ENCODE measurements around the gene ATG4D. TPM values are rescaled to one million over a fixed set of nuclear protein-coding genes. Genes with fewer than 3 reads are reported as not detected.

ATG4D gene
- polyA plus RNA-seq (ENCODE audit: insufficient read length in 3 of 3) = 10 to 100 TPM; 27.3 to 33.3 (median 29.8) TPM

GRCh38 chr19:10543420-10544241 is at the start of gene ATG4D:
ATG4D (plus strand) TSS chr19:10543904; CDS start chr19:10544091, 187 bp downstream.
- no peak for DNase-seq (ENCODE audit: low read depth in 3 of 3, low spot score in 2 of 3)

DNA sequence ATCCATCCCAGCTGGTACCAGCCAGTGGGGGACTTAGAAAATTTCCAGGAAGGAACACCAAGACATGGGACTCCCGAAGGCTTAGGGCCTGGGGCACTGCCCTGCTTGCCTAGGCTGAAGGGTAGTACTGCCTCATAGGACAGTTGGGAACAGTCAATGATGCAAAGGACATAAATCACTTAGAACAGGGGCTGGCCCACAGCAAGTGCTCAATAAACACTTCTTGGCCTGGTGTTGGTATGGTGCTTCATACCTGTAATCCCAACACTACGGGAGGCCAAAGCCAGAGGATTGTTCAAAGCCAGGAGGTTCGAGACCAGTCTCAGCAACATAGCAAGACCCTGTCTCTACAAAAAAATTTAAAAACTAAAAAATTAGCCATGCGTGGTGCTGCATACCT is 46.3 kb upstream of the ATG4D start:
- DNase-seq (ENCODE audit: low read depth in 3 of 3, low spot score in 2 of 3) = no peak

GRCh38 chr19:10499550-10500246 is 44.0 kb upstream of the ATG4D start:
- DNase-seq (ENCODE audit: low read depth in 3 of 3, low spot score in 2 of 3) = no peak

DNA sequence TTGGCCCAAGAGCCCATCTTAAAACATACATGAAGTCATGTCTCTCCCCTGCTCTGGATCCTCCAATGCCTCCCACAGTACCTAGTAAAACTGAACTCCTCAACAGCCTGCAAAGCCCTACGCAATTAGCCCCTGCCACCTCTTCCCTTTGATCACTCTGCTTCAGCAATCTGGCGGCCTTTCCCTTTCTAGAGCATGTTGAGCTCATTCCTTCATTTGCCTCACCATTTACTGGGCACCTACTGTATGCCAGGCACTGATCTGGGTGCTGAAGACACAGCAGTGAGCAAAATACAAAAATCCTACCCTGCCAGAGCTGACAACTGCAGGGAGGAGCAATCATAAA is 43.5 kb upstream of the ATG4D start:
- DNase-seq (ENCODE audit: low read depth in 3 of 3, low spot score in 2 of 3) = no peak

- DNase-seq (ENCODE audit: low read depth in 3 of 3, low spot score in 2 of 3) = no peak
Measured at GRCh38 chr19:10501971-10502523, 41.7 kb upstream of the ATG4D start.

GRCh38 chr19:10502524-10503001 is 41.1 kb upstream of the ATG4D start:
- peak in 2 of 3 donors; percentile 81 to 86 for DNase-seq (ENCODE audit: low read depth in 3 of 3, low spot score in 2 of 3)

GRCh38 chr19:10503002-10503789 is 40.5 kb upstream of the ATG4D start, which contains the start of gene KEAP1:
KEAP1 (minus strand) TSS chr19:10503356; CDS start chr19:10500033, 3,323 bp downstream.
- DNase-seq (ENCODE audit: low read depth in 3 of 3, low spot score in 2 of 3) = no peak

DNA sequence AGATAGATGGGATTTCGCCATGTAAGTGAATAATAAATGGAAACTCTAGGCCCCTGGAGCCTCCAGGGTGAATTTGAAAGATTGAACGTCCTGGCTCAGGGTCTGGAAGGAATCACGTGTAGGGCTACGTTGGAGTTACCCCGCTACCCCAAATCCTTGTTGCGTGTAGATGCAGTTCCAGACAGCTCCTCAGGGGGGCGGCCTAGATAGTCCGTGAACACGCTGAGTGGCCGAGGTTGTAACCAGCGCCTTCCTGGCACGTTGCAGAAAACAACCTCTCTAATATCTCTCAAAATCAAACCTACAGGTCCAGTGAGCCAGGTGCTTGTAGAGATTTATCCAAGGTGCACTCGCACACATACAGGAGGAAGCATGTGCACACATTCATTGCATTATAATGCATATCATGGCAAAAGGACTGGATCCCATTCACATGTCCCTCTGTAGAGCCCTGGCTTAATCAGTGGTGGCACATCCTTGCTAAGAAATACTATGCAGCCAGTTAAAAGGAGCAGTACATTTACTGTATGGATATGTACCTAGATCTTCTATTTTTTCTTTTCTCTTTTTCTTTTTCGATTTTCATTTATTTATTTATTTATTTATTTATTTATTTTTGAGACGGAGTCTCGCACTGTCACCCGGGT is 38.0 kb upstream of the ATG4D start:
- DNase-seq (ENCODE audit: low read depth in 3 of 3, low spot score in 2 of 3) = no peak

- DNase-seq (ENCODE audit: low read depth in 3 of 3, low spot score in 2 of 3) = no peak
Measured at GRCh38 chr19:10508036-10508435, 35.7 kb upstream of the ATG4D start.

GRCh38 chr19:10508707-10509106 is 35.0 kb upstream of the ATG4D start:
- DNase-seq (ENCODE audit: low read depth in 3 of 3, low spot score in 2 of 3) = no peak

- no peak for DNase-seq (ENCODE audit: low read depth in 3 of 3, low spot score in 2 of 3)
Measured at GRCh38 chr19:10510301-10510802, 33.4 kb upstream of the ATG4D start.

- no peak for DNase-seq (ENCODE audit: low read depth in 3 of 3, low spot score in 2 of 3)
Measured at GRCh38 chr19:10513223-10513622, 30.5 kb upstream of the ATG4D start.

- no peak for DNase-seq (ENCODE audit: low read depth in 3 of 3, low spot score in 2 of 3)
Measured at GRCh38 chr19:10514211-10515145, 29.2 kb upstream of the ATG4D start.

DNA sequence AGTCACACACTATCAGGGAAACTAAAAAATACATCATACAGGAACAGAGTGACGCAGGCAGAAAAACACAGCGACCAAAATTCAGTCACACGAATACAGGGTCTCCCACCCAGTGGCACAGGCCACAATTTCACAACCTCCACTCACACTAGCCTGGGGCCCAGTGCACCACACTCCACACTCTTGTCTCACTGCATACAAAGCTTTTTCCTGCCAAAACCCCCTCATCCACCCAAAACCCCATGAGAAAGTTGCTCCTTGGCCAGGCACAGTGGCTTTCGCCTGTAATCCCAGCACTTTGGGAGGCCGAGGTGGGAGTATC is 27.7 kb upstream of the ATG4D start:
- no peak for DNase-seq (ENCODE audit: low read depth in 3 of 3, low spot score in 2 of 3)

DNA sequence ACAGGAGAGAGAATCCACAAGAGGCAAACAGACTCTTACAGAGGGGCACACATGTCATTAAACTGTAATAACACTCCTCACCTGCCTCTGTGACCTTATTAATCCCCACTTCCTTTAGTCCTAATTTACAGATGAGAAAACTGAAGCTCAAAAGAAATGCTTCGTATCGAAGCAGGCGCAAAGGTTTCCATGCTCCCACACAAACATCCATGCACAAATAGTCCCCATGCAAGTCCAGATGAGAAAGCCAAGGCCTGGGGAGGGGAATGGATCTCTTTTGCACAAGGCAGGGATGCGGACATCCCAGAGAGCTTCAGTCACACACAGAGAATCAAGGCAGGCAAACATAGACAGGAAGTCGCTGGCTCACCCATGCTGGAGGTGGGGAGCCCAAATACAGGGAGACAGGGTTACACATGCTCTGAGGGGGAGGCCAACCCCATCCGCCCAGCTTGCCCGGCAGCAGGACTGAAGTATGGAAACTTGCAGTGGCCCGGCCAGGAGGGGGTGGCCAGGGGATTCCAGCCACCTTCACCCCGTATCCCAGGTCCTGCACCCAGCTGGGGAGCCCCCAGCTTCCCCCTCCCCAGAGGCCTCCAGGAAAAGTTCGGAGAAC is 26.9 kb upstream of the ATG4D start:
- DNase-seq (ENCODE audit: low read depth in 3 of 3, low spot score in 2 of 3) = no peak

DNA sequence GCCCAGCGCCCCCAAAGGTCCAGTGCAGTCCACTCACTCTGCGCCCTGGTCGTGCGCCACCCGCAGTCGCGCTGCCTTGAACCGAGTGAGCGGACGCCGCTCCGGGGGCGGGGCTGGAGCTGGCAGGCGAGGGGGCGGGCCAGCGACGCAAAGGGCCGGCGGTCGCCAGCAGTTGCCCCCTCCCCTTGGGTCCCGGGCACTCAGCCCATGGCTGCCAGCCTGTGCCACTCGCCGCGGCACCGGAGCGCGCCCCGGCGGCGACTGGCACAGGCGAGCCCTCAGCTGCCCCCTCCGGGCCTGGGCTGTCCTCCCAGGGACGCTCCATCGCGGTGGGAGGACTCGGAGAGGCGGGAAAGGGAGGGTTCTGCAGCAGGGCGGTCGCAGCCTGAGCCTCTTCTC is 26.3 kb upstream of the ATG4D start, which contains the start of gene S1PR5:
Gene S1PR5, minus strand, starts transcription at position 87 of the 399 bp plus-strand sequence. CDS start 2,436 bp downstream, outside the sequence.
- no peak for DNase-seq (ENCODE audit: low read depth in 3 of 3, low spot score in 2 of 3)

- DNase-seq (ENCODE audit: low read depth in 3 of 3, low spot score in 2 of 3) = no peak
Measured at GRCh38 chr19:10517760-10518443, 25.8 kb upstream of the ATG4D start.

Data from right renal cortex interstitium (tissue), 3 donors.